Mesothelial cell of epicardium (in vitro differentiated cells): ENCODE measurements around the gene RAC2. TPM values are rescaled to one million over a fixed set of nuclear protein-coding genes. Genes with fewer than 3 reads are reported as not detected.

ENCODE experiments used
- DNase-seq, 2 experiments: peaks; one replicate each; pipeline ENCODE4 v3.0.0; 2021; ENCODE audit warnings: low spot score in 2 of 2; ENCODE audit not compliant: unreplicated experiment in 2 of 2
- H3K27ac Mint-ChIP-seq: 2 replicates; pipeline ENCODE4 v1.8.0; 2021; ENCODE audit warnings: mixed read lengths
- H3K27me3 Mint-ChIP-seq: 2 replicates; pipeline ENCODE4 v1.8.0; 2021; ENCODE audit warnings: low read depth, mixed read lengths
- H3K36me3 Mint-ChIP-seq: 2 replicates; pipeline ENCODE4 v1.8.0; 2021; ENCODE audit warnings: mixed read lengths
- H3K4me1 Mint-ChIP-seq: 2 replicates; pipeline ENCODE4 v1.8.0; 2021; ENCODE audit warnings: mixed read lengths
- H3K4me3 Mint-ChIP-seq: 2 replicates; pipeline ENCODE4 v1.8.0; 2021; ENCODE audit warnings: mild to moderate bottlenecking, moderate library complexity, mixed read lengths
- H3K9me3 Mint-ChIP-seq: 2 replicates; pipeline ENCODE4 v1.8.0; 2021; ENCODE audit warnings: mixed read lengths
- CTCF ChIP-seq: fragments of 200-600 bp; sonication (generic); IDR thresholded peaks from one replicate; pipeline ENCODE4 v1.5.0; 2021; ENCODE audit warnings: antibody characterized with exemption; ENCODE audit not compliant: unreplicated experiment
- total RNA-seq: library from RNA; stranded (reverse); gene quantifications from 3 replicates; pipeline ENCODE4 v1.2.1, GENCODE V29; 2021

RAC2 gene
- total RNA-seq, 1 donor from 2014 or later = 6.4 TPM

- Mint-ChIP-seq H3K9me3 (peaks cover 2% of the 10 kb centered on the region), H3K4me3 (peak overlapping the region; percentile 77), H3K27ac (peak overlapping the region; percentile 96), H3K27me3 (no peaks in the 10 kb centered on the region), H3K4me1 (peaks cover 44% of the 10 kb centered on the region), H3K36me3 (peaks cover 2% of the 10 kb centered on the region)
- DNase-seq = peak; percentile 80 to 94
- TF ChIP-seq CTCF = peak; percentile 86
These were observed 45.6 kb downstream of the RAC2 start for GRCh38 chr22:37198258-37199102.

- no peak for DNase-seq
- Mint-ChIP-seq H3K9me3 (peaks cover 6% of the 10 kb centered on the region), H3K27ac (peak overlapping the region; percentile 96), H3K27me3 (no peaks in the 10 kb centered on the region), H3K4me3 (peak overlapping the region; percentile 77), H3K36me3 (peaks cover 3% of the 10 kb centered on the region), H3K4me1 (peaks cover 44% of the 10 kb centered on the region)
- TF ChIP-seq CTCF = no peak
These were observed 46.4 kb downstream of the RAC2 start for GRCh38 chr22:37197451-37198257.

GRCh38 chr22:37196539-37197450, 47.3 kb downstream of the RAC2 start:
- Mint-ChIP-seq H3K9me3 (peaks cover 12% of the 10 kb centered on the region), H3K36me3 (peaks cover 7% of the 10 kb centered on the region), H3K27me3 (no peaks in the 10 kb centered on the region), H3K4me1 (peaks cover 44% of the 10 kb centered on the region), H3K27ac (peak overlapping the region; percentile 96), H3K4me3 (peak overlapping the region; percentile 77)
- DNase-seq = peak in 1 of 2 experiments; percentile 67
- no peak for TF ChIP-seq CTCF

GRCh38 chr22:37195921-37196320, 48.1 kb downstream of the RAC2 start:
- no peak for DNase-seq
- H3K9me3 Mint-ChIP-seq = peaks cover 14% of the 10 kb centered on the region
- H3K36me3 Mint-ChIP-seq = peaks cover 8% of the 10 kb centered on the region
- no peak overlapping the region for H3K4me3 Mint-ChIP-seq
- peak overlapping the region; percentile 82 for H3K27ac Mint-ChIP-seq
- no peak for TF ChIP-seq CTCF
- H3K4me1 Mint-ChIP-seq = peaks cover 44% of the 10 kb centered on the region
- H3K27me3 Mint-ChIP-seq = no peaks in the 10 kb centered on the region

DNA sequence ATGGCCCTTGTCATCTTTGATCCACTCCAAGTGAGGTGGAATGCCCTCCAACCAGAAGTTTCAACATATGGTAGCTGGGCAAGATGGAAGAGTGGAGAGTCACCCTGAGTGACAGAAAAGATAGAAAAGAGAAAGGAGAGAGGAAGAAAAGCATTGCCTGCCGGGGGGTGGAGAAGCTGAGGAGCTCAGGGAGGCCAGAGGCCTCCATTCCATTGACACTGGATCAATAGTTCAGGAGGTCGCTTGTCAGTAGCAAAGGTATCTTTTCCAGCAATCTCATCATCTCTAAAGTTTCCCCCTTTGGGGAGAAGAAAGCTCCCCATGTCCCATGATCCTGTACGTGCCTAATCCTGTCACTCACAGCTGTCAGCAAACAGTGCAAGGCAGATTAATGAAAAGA, 49.3 kb downstream of the RAC2 start:
- peak overlapping the region; percentile 50 for H3K27ac Mint-ChIP-seq

More for the DNA sequence above, 49.3 kb downstream of the RAC2 start:
- TF ChIP-seq CTCF = no peak
- H3K4me3 Mint-ChIP-seq = no peak overlapping the region
- H3K27me3 Mint-ChIP-seq = no peaks in the 10 kb centered on the region
- peaks cover 13% of the 10 kb centered on the region for H3K36me3 Mint-ChIP-seq
- no peak for DNase-seq
- H3K4me1 Mint-ChIP-seq = peaks cover 54% of the 10 kb centered on the region
- peaks cover 18% of the 10 kb centered on the region for H3K9me3 Mint-ChIP-seq
